Mononuclear cell (primary cell): ENCODE data around the gene TBRG4. TPM values are rescaled to one million over a fixed set of nuclear protein-coding genes. Genes with fewer than 3 reads are reported as not detected.

ENCODE experiments used
- H3K27me3 ChIP-seq: 2 replicates; pipeline ENCODE4 v1.6.0; 2011; ENCODE audit warnings: low read length, control low read depth; ENCODE audit not compliant: insufficient read depth
- H3K4me1 ChIP-seq: 2 replicates; pipeline ENCODE4 v1.5.1; 2011; ENCODE audit warnings: mild to moderate bottlenecking, low read length, control low read depth; ENCODE audit not compliant: insufficient read depth
- H3K4me3 ChIP-seq: 2 replicates; pipeline ENCODE4 v1.5.1; 2011; ENCODE audit warnings: mild to moderate bottlenecking, low read length, moderate library complexity
- H3K9me3 ChIP-seq: 2 replicates; pipeline ENCODE4 v1.5.1; 2011; ENCODE audit warnings: low read depth, mild to moderate bottlenecking, control low read depth, low read length
- total RNA-seq: library from RNA; depleted of rRNA; stranded (reverse); fragments of >200 nt; gene quantifications from one replicate; pipeline ENCODE4 v1.2.3, GENCODE V29; 2012

Gene TBRG4
- total RNA-seq, 1 donor = 51.9 TPM

DNA sequence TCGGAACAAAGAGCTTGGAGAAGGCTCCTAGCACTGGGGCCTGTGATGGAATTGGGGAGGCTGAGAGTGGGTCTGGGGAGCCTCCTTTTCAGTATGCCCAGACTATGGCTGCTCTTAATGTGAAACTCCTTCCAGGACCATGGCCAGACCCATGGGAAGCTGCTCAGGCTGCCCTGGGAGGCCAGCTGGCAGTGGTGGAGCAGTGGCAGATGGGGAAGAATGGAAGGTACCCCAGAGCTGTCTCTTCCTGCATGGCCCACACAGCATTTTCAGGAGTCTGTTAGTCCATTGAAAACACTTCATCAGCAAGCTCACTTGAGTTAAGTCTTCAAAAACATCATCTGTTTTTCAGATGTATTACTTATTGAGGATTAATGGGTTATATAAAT is 41.2 kb downstream of the TBRG4 start:
- H3K4me1 ChIP-seq = peaks cover 33% of the 10 kb centered on the region
- no peaks in the 10 kb centered on the region for H3K9me3 ChIP-seq
- no peak overlapping the region for H3K4me3 ChIP-seq
- no peaks in the 10 kb centered on the region for H3K27me3 ChIP-seq

DNA sequence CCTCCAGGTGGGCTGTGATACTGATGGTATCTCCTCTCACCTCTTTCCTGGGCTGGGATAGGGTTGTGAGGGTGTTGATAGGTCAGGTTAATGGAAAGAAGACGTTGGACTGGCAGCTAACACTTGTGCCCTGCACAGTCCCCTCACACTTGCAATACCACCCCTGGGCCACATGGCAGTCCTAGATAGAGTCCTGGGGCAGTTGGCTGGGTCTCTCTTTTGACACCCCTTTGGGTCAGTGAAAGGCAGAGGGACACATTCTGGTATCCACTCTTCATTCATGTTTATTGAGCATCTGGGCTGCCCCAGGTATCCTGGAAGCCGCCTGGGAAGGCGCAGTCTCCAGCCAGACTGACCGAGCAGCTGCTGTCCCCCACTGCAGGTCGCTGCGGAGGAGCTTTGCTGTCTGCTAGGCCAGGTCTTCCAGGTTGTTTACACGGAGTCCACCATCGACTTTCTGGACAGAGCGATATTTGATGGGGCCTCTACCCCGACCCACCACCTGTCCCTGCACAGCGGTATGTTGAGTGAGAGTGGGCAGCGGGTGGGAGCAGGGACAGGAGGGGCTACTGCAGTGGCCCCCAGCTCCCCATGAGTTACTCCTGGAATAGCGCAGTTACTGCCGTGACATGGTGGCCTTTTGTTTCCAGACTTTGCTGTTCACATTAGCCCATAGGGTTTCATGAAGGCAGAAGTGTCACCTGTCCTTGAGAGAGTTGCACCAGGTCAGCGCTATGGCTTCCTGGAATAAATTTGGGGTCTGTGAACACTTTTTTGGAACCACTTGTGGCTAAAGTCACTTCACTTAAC is 41.8 kb downstream of the TBRG4 start:
- H3K9me3 ChIP-seq = no peaks in the 10 kb centered on the region
- H3K27me3 ChIP-seq = no peaks in the 10 kb centered on the region
- peaks cover 33% of the 10 kb centered on the region for H3K4me1 ChIP-seq
- no peak overlapping the region for H3K4me3 ChIP-seq

DNA sequence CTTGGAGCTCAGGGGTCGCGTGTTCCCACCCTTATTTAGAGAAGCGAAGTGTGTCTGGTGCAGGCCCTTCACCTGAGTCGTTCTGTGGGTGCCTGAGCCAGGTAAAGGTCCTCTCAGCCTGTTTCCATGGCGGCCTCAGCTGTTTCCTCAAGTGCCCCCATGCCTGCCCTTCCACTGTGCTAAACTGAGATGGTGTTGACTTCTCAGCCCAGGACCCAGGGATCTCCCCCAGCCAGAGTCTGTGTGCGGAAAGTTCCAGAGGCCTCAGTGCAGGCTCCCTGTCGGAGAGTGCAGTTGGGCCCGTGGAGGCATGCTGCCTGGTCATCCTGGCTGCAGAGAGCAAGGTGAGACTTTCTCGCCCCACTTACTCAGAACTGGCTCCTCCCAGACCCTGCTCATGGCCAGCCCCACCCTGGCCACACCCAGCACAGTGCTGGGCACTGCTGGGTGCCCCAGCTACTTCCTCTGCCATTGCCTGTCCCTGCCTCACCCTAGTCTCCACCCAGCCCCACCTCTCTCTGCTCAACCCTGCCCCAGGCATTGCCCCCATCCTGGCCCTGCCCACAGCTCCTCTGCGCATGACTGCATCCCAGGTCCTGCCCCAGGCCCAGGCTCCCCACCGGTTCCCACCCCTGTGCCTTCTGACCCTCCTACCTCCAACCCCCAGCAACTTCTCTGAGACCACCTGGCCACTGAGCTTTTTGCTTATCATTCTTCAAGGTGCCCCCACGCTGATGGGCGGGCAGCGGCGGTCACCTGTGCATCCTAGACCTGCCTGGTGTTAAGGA is 43.1 kb downstream of the TBRG4 start:
- no peaks in the 10 kb centered on the region for H3K27me3 ChIP-seq
- H3K4me3 ChIP-seq = no peak overlapping the region
- H3K9me3 ChIP-seq = no peaks in the 10 kb centered on the region
- H3K4me1 ChIP-seq = peaks cover 39% of the 10 kb centered on the region

DNA sequence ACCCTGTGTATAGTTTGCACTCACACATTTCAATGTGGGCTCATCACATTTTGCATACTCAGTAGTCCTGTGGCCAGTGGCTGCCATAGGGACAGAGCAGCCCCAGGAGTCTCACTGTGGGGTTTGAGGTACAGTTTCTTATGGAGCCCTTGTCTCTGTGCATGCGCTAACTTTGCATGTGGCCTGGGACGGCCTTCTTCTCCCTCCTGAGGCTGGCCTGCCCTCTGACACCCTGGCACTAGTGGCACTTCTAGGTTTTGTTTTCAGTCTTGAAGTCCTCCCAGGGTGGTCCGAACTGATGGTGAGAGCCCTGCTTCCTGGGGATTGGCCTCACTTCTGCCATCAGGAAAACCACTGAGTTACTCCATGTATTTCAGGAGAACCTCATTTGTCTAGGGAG is 43.9 kb downstream of the TBRG4 start:
- H3K27me3 ChIP-seq = no peaks in the 10 kb centered on the region
- H3K9me3 ChIP-seq = no peaks in the 10 kb centered on the region
- no peak overlapping the region for H3K4me3 ChIP-seq
- H3K4me1 ChIP-seq = peaks cover 38% of the 10 kb centered on the region

DNA sequence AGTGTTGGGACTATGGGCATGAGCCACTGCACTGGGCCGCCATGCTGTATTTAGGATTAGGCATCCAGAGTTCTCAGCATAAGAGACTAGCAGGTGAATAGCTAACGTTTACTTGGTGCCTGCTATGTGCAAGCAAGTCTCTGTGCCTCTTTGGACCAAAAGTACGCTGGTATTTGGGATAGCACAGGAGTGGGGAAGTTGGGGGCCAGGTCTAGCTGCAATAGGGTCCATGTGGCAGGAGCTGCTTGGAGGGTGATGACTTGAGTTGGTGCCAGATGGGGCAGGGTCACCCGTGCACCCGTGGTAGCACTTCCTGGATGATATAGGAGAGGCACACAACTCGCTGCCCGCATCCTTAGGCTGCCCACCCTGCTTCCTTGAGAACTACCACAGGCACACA is 45.1 kb downstream of the TBRG4 start:
- Histone ChIP-seq H3K9me3 (no peaks in the 10 kb centered on the region), H3K4me3 (no peak overlapping the region), H3K4me1 (peaks cover 36% of the 10 kb centered on the region), H3K27me3 (no peaks in the 10 kb centered on the region)

DNA sequence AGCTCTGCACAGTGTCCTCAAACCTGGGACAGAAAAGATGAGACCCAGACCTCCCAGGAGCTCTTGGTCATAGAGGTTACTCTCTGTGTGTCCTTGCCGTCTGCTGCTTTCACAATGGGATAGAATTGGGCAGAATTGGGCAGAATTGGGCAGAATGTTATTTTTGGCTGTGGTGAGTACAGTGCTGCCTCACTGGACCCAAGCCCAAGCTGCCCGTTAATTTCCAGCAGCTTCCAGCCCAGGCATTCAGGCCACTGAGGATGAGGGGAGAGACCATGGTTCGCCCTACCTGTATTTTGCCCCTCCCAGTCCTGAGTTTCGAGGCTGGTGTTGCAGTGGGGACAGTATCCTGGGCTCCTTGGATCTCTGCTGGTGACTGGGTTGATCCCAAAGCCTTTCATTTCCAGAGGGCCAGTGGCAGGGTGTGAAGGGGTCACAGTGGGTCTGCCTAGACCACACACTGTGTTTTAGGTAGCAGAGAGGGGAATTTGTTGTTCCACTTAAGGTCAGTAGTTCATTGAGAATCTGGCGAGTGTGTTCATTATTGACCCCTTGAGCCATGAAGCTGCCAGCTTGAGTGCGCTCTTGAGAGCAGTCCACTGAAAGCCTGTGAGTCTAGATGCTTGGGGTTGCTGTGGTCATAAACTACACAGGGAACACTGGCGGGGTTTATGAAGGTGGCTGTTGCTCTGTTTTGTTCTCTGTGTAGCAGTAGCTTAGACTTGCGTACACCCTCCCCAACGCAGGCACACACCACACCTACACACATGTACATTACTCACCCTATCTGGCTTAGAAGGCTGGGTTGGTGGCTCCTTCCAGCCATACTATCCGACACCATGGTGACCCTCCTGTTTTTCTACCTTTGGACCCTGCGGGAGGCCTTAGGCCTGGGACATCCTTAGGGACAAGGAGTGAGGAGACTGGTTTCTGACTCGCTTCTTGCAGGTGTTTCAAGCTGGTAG is 46.2 kb downstream of the TBRG4 start:
- Histone ChIP-seq H3K27me3 (no peaks in the 10 kb centered on the region), H3K4me3 (no peak overlapping the region), H3K9me3 (no peaks in the 10 kb centered on the region), H3K4me1 (peaks cover 44% of the 10 kb centered on the region)

DNA sequence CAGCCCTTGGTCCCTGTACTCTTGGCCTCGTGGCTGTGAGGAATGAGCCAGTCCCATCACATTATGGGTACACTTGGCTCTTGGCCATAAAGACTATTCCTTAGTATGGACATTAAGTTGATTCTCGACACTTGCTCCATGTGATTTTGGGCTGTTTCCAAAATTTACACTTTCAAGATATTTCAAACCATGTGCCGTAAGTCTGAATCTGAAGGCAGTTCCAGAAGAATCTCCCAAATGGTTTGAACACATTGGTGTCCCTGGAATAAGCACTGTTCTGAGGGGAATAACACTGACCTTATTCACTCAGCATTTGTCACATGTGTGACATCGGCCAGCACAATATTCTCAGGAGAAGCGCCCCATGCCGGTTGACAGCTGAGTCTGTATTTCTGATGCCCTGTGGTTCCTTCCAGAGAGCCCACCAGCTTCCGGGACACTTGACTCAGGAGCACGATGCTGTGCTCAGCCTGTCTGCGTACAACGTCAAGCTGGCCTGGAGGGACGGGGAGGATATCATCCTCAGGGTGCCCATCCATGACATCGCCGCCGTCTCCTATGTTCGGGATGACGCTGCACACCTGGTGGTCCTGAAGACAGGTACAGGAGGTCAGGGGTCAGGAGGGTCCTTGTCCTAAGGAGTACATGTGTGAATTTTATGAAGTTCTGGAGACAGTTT is 47.3 kb downstream of the TBRG4 start:
- Histone ChIP-seq H3K9me3 (no peaks in the 10 kb centered on the region), H3K27me3 (no peaks in the 10 kb centered on the region), H3K4me1 (peaks cover 44% of the 10 kb centered on the region), H3K4me3 (no peak overlapping the region)

DNA sequence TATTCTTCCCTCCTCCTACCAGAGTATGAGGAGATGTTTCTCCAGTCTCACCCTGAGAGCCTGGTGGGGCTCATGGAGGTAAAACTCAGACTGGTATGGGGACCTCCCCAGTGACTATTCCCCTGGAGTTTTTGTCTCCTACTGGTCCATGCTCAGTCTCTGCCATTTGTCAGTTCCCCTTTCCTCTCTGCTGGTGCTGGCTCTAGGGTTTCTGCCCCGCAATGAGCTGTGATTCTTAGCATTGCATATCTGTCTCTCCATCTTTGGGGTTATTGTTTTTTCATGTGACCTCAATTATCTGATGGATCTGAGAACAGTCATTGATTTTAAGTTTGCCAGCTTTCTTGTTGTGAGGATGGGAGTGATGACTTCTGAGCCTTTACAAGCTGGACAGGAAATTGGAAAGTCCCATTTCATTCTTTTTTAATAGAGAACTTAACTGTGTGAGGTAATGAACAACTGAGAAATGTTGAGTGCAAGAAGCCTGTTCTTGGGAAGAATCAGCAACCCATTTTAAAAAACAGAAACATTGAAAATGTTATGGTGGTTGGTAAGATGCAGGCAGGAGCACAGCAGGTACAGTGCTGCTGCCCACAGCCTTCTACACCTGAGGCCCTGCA is 49.6 kb downstream of the TBRG4 start:
- Histone ChIP-seq H3K4me3 (no peak overlapping the region), H3K27me3 (no peaks in the 10 kb centered on the region), H3K4me1 (peaks cover 42% of the 10 kb centered on the region), H3K9me3 (no peaks in the 10 kb centered on the region)

DNA sequence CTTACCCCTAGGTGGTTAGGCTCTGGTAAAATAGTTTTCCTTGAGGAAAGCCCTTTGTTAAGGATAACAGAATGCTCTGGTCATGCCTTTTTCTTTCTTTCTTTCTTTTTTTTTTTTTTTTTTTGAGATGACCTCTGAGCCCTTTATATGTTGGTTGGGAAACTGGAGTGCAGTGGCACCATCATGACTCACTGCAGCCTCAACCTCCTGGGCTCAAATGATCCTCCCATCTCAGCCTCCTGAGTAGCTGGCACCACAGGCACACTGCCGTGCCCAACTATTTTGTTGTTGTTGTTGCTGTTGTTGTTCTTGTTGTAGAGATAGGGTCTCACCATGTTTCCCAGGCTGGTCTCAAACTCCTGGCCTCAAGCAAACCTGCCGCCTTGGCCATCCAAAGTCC is 50.1 kb downstream of the TBRG4 start:
- H3K9me3 ChIP-seq = no peaks in the 10 kb centered on the region
- H3K4me3 ChIP-seq = no peak overlapping the region
- H3K4me1 ChIP-seq = peaks cover 42% of the 10 kb centered on the region
- H3K27me3 ChIP-seq = no peaks in the 10 kb centered on the region

DNA sequence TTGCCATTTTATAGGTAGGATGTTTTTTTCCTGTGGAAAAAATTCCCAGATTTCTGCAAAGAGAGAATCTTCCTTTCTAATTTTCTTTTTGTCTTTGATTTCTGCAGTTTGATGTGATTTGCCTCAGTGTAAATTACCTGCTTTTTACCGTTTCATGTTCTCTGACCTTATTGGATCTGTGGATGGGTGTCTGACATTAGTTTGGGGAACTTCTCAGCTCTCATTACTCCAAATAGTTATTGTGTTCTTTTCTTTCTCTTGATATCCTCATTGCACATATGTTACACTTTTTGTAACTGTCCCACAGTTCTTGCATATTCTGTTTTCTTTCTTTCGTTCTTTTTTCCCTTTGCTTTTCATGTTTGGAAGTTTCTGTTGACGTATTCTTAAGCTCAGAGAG is 51.2 kb downstream of the TBRG4 start:
- H3K4me3 ChIP-seq = no peak overlapping the region
- H3K27me3 ChIP-seq = no peaks in the 10 kb centered on the region
- no peaks in the 10 kb centered on the region for H3K9me3 ChIP-seq
- peaks cover 42% of the 10 kb centered on the region for H3K4me1 ChIP-seq

DNA sequence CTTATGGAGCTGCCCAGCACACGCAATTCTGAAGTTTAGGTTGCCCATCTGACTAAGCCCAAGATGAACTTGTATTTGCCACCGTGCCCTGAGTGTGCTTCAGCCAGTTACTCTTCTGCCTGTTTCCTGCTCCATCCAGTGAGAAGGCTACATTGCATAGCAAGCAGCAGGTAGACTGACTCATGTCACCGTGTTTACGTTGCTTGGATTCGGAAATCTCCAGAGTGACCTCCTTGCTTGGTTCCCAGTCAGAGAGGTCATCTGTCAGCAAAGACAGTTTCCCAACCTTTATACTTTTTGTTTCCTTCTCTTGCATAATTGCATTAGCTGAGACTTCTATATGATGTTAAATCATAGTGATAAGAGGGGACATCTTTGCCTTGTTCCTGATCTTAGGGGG is 53.6 kb downstream of the TBRG4 start:
- no peaks in the 10 kb centered on the region for H3K9me3 ChIP-seq
- H3K27me3 ChIP-seq = no peaks in the 10 kb centered on the region
- H3K4me1 ChIP-seq = peaks cover 44% of the 10 kb centered on the region
- H3K4me3 ChIP-seq = no peak overlapping the region

DNA sequence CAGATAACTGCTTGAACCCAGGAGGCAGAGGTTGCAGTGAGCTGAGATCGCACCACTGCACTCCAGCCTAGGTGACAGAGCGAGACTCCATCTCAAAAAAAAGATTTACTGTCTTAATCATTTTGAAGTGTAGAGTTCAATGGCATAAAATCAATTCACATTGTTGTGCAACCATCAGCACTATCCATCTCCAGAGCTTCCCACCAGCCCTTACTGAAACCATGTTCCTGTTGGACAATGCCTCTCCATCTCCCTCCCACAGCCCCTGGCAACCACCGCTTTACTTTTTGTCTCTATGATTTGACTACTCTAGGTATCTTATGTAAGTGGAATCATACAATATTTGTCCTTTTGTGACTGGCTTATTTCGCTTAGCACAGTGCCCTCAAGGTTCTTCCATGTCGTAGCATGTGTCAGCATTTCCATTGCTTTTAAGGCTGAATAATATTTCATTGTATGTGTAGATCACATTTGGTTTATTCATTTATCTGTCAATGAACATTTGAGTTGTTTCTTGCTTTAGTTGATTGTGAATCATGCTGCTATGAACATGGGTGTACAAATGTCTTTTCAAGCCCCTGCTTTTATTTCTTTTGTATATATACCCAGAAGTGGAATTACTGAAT is 55.8 kb downstream of the TBRG4 start:
- no peak overlapping the region for H3K4me3 ChIP-seq
- peaks cover 25% of the 10 kb centered on the region for H3K4me1 ChIP-seq
- no peaks in the 10 kb centered on the region for H3K27me3 ChIP-seq
- no peaks in the 10 kb centered on the region for H3K9me3 ChIP-seq

DNA sequence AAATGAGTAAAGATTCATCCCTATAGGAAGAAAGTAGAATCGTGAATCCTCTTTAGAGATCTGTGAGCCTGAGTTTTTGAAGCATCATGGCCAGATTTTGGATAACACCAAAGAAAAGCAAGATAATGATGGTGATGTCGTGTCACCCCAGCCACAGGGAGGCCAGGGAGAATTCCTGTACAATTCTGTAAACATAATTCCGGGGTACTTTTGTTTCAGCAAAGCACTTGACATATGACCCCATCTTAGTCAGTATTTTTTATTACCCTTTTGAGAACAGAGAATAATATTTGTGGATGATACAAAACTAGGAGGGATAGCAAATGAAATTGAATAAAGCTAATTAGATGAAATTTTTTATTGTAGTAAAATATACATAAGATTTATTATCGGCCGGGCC is 56.5 kb downstream of the TBRG4 start:
- Histone ChIP-seq H3K9me3 (no peaks in the 10 kb centered on the region), H3K4me1 (peaks cover 20% of the 10 kb centered on the region), H3K27me3 (no peaks in the 10 kb centered on the region), H3K4me3 (no peak overlapping the region)

DNA sequence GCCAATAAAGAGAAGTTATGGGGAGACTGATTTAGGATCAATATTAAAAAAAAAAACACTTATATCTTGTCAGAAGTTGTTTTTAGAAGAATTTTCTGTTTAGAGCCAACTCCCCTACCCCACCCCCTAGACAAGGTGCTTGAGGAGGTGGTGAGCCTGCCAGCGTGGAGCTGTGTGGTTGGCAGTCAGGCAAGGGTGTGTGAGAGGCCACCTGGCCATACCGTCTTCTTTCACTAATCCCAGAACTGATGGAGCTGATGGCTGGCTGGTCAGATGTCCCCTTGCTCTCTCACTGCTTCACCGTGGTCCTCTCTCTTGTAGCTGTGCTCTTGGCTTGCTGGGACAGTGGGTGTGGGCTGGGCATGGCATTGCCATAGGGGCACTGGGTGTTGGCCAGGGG is 57.1 kb downstream of the TBRG4 start:
- Histone ChIP-seq H3K4me1 (peaks cover 20% of the 10 kb centered on the region), H3K9me3 (no peaks in the 10 kb centered on the region), H3K27me3 (no peaks in the 10 kb centered on the region), H3K4me3 (no peak overlapping the region)
